HG03196 (cell line): ENCODE data around the gene TSSK3.
"Not testable (repeated sequence)": the region's sequence is repeated elsewhere in the genome, so short reads cannot be mapped to it uniquely, and the experiment has no call there.

ENCODE experiments used
- ATAC-seq: cut with Tn5 transposase; IDR thresholded peaks from one replicate; pipeline ENCODE4 v1.9.1; 2021; ENCODE audit not compliant: unreplicated experiment

TSSK3 gene

DNA sequence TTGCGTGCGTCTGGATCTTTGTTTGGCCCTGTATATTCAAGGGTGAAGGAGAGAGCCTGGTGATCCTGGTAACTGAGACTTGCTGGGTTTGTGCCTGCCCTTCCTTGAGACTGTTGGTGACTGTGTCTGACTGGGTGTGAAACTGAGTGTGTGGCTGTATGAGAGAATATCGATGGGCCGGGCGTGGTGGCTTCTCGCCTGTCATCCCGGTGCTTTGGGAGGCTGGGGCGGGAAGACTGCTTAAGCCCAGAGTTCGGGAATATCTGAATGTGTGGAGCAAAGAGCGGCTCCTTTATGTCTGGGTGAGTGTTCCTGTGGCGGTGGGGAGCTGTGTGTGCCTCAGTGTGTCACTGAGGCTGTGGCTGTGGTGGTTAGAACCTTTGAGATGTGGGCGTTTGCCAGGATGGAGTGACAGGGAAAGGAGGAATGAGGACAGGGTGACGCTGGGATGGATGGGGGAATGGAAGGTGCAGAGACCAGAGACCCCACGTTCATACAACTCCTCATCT is 23.6 kb upstream of the TSSK3 start:
- no peak for ATAC-seq

DNA sequence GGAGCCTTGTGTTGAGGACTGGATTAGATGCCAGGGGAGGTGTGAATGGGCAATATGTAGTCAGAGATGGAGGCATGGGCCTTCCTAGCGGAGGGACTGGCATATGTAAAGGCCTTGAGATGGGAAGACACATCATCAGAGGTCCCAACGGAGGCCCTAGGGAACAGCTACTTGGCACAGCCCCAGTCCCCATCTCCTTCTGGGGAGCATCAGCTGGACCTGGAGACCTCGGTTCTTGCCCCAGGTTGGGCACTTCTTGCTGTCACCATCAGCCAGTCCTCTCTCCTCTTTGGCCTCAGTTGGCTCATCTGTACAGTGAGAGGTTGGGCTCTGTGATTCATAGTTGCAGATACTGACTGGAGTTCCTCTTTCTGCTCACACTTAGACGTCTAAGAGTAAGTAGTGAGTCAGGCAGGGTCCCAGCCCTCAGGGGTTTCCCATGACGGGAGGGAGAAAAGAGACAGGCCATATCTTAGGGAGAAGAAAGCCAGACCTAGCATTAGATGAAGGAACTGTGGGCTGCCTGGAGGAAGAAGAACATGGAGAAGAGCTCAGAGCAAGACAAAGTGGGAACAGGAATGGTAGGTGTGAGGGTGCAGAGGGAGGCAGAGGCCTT is 22.9 kb upstream of the TSSK3 start:
- no peak for ATAC-seq

GRCh38 chr1:32341186-32341757 is 21.1 kb upstream of the TSSK3 start:
- no peak for ATAC-seq

DNA sequence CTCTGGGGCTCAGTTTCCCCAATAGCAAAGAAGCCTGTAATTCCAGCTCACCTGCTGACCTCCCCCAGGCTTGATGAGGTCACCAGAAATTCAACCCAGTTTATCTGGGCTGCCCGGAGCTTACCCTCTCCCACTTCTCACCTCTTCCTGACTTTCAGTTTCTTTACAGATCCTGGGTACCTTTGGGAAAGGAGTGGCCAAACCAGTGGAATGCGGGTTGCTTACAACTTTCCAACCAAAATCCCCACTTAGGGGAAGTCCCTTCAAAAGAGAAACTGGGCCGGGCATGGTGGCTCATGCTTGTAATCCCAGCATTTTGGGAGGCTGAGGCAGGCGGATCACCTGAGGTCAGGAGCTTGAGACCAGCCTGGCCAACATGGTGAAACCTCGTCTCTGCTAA is 20.4 kb upstream of the TSSK3 start:
- no peak for ATAC-seq

DNA sequence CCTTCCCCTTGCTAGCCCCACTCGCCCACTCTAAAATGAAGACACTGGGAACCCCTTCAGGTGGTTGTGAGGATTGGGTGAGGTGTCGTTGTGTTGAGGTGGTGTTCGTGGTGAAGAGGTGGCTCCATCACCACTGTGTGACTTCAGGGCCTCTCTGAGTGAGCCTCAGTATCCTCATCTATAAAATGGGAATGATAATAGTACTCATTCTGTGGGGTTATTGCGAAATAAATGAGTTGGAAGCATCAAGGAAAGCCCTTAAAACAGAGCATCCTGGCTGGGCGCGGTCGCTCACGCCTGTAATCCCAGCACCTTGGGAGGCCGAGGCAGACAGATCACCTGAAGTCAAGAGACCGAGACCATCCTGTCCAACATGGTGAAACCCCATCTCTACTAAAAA is 19.6 kb upstream of the TSSK3 start:
- no peak for ATAC-seq

DNA sequence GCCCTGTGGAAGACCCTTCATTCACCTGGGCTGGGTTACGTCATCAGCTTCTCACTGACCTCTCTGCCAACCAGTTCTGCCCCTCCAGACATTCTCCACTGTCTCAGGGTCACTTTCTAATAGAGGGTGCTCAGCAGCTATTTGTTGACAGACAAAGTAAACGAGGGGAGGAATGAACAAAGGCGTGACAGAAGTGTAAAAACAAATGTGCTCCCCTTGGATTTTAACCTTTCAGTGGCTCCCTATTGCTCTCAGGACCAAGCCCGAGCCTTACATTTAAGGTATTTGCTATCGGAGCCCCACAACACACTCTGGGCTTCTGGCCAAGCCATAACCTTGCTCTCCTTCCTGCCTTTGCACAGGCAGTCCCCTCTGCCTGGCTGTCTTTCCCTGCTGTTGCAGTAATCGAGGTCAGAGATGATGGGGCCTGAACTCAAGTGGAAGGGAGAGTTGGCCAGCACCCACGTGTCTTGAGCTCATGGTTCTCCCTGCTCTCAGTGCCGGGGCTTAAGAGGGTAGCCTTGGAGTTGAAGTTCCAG is 17.0 kb upstream of the TSSK3 start:
- no peak for ATAC-seq

- ATAC-seq: no peak
Observed at GRCh38 chr1:32346532-32347157, 15.7 kb upstream of the TSSK3 start.

DNA sequence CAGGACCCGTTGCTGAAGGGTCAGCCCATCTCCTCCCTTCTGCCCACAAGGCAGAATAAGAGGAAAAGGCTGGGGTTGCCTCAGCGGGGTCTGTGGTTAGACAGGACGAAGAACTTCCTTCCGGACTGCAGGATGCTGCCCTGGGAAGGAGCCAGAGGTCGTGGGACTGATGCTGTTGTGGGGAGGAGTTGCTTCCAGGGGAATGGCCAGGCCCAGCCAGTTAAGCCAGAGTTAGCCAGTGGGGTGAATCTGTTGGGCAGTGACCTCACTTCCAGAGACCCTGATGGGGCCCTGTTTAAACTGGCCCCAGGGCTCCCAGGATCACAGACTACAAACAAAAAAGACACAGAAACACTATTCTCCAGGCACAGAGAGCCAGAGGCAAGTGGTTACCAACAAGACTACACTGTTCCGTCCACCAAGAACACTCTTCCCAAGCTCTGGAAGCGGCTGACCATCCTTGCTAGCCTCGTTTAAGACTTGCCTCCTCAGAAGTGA is 13.1 kb upstream of the TSSK3 start:
- no peak for ATAC-seq

- peak; percentile 28 for ATAC-seq
Observed at GRCh38 chr1:32350785-32351398, 11.4 kb upstream of the TSSK3 start.

- peak; percentile 78 for ATAC-seq
Observed at GRCh38 chr1:32351399-32352238, 10.7 kb upstream of the TSSK3 start.

- ATAC-seq: no peak
Observed at GRCh38 chr1:32352239-32352745, 10.0 kb upstream of the TSSK3 start.

DNA sequence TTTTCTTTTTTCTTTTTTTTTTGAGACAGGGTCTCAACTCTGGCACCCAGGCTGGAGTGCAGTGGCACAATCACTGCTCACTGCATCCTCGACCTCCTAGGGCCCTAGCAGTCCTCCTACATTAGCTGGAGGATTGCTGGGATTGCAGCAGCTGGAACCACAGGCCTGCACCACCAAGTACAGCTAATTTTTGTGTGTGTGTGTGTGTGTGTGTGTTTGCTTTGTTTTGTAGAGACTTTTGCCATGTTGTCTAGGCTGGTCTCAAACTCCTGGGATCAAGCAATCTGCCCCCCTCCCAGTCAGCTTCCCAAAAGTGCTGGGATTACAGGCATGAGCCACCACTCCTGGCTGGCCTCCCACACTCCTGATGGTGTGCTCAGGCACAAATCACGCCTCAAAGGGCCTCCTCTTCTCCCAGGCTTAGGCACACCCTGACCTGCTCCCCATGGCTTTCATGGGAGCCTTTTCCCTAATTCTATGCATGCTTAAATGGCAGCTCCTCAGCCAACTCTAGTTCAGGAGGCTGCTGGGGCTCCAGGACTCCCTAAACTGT is 9.4 kb upstream of the TSSK3 start:
- ATAC-seq: no peak

- no peak for ATAC-seq
Observed at GRCh38 chr1:32353431-32353830, 8.9 kb upstream of the TSSK3 start.

DNA sequence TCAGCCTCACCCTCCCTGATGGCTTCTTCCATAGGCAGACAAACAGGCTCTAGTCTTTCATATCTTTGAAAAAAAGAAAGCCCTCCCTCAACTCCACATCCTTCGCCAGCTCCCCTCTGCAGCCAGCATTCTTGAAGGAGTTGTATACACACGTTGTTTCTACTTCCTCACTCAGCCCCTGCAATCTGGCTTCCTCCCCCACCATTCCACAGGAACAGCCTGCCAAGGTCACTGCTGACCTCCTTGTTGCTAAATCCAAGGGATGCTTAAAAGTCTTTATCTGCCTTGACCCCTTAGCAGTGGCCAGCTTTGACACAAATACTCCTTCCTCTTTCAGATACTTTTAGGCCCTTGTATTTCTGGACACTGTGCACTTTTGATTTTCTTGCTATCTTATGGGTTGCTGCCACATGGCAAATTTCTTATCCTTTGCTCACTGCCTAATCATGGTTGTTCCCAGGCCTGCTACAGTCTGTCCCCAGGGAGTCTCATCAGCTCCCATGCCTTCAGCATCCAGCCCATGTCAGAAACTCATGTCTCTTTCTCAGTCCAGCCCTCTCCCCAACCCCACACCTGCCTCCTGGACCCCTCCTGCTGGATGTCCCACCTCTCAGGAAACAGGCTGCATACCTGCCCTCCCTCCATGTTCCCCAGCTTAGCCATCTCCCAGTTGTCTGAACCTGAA is 8.3 kb upstream of the TSSK3 start:
- no peak for ATAC-seq

DNA sequence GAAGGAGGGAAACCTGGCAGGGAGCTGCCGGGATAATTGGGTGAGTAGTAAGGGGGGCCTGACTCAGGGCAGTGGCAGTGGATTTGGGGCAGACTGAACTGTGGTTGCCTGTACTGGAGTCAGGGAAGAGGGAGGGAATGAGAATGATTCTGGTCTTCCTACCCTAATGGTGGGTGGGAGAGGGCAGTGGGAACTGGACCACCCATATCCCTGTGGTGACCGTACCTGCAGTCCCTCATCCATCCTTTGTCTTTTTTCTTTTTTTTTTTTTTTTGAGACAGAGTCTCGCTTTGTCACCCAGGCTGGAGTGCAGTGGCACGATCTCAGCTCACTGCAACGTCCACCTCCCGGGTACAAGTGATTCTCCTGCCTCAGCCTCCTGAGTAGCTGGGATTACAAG is 6.6 kb upstream of the TSSK3 start:
- ATAC-seq: not testable (repeated sequence)

DNA sequence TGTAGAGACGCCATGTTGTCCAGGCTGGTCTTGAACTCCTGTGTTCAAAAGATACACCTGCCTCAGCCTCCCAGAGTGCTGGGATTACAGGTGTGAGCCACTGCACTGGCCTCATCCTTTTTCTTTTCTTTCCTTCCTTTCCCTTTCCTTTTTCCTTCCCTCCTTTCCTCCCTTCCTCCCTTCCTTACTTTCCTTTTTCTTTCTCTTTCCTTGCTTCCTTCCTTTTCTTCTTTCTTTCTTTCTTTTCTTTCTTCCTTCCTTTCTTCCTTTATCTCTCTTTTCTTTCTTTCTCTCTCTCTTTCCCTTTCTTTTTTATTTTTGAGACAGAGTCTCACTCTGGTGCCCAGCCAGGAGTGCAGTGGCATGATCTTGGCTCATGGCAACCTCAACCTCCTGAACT is 5.9 kb upstream of the TSSK3 start:
- no peak for ATAC-seq

DNA sequence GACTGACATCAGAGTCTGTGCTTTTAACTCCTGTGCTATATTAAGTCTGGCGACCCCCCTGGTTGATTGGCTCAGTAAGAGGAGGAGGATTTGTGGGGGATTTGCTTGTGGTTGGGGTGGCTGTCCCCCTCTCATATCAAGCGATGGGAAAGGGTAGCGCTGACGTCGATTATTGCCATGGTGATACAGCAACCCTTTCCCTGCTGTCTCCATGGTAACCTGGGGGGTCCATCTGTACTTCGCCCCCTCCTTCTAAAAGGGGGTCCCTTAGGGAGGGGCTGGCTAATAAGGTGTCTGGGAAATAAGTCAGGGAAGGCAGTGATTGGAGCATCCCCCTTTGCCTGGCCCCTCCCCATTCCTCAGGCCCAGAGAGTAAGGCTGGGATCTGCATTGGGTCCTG is 4.7 kb upstream of the TSSK3 start:
- no peak for ATAC-seq

GRCh38 chr1:32358435-32358834 is 3.9 kb upstream of the TSSK3 start:
- no peak for ATAC-seq

DNA sequence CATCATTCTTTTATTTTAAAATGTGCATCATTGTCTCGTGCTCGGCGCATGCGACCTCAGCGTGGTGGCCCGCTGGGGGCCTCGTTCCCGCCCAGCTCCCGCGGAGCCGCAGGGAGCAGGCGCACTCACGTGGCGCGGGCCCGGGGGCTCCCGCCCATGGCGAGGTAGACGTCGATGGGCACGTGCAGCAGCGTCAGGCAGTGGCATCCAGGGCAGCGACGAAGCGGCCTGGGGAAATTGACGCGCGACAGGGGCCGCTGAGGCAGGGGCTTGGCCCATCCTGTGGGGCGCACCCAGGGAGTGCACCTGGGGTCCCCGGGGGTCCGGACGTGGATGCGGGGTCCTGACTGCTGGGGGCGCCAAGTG is 1.0 kb upstream of the TSSK3 start:
- no peak for ATAC-seq
